Activated CD4-positive, alpha-beta memory T cell treated with anti-CD3 and anti-CD28 coated beads, Interleukin-2, amount 10 ng/mL, durations not matched to agents 7 days and 5 days (primary cell): Measurements from ENCODE around the gene ZFYVE28. TPM values are rescaled to one million over a fixed set of nuclear protein-coding genes. Genes with fewer than 3 reads are reported as not detected.

Experiments used
- CTCF ChIA-PET: fragments of 350-600 bp; sonication (Branson Sonifier 250); formaldehyde crosslinking; loops from one replicate; lab custom pipeline; 2021; ENCODE audit warnings: antibody characterized with exemption, inconsistent platforms; lab: Charles Lee
- POLR2A ChIA-PET: fragments of 350-600 bp; sonication (Branson Sonifier 250); formaldehyde crosslinking; loops from one replicate; lab custom pipeline; 2021; ENCODE audit warnings: antibody characterized with exemption; lab: Charles Lee
- DNase-seq: peaks from one replicate; pipeline ENCODE4 v3.0.0-alpha.2; 2020
- H3K27ac Mint-ChIP-seq: one replicate; pipeline ENCODE4 v1.8.0; 2021; ENCODE audit warnings: mild to moderate bottlenecking, mixed read lengths
- H3K27me3 Mint-ChIP-seq: one replicate; pipeline ENCODE4 v1.8.0; 2021; ENCODE audit warnings: mixed read lengths
- H3K36me3 Mint-ChIP-seq: one replicate; pipeline ENCODE4 v1.8.0; 2021; ENCODE audit warnings: low read depth, mixed read lengths
- H3K4me1 Mint-ChIP-seq: one replicate; pipeline ENCODE4 v1.8.0; 2021; ENCODE audit warnings: mixed read lengths
- H3K4me3 Mint-ChIP-seq: one replicate; pipeline ENCODE4 v1.8.0; 2021; ENCODE audit warnings: mild to moderate bottlenecking, mixed read lengths
- H3K9me3 Mint-ChIP-seq: one replicate; pipeline ENCODE4 v1.8.0; 2021; ENCODE audit warnings: mixed read lengths
- total RNA-seq, 2 experiments: library from RNA; stranded (reverse); gene quantifications; one replicate each; pipeline ENCODE4 v1.2.3, GENCODE V29; 2021

ZFYVE28 gene
- total RNA-seq, 2 experiments from 2014 or later, result 38.9 to 40.1 TPM

- Mint-ChIP-seq H3K27ac (no peak overlapping the region), H3K4me3 (no peak overlapping the region), H3K9me3 (peaks cover 19% of the 10 kb centered on the region), H3K36me3 (peaks cover 52% of the 10 kb centered on the region), H3K4me1 (peaks cover 1% of the 10 kb centered on the region), H3K27me3 (no peaks in the 10 kb centered on the region)
- ChIA-PET POLR2A (no interaction called here), CTCF (interaction anchor here (1.0 kb wide), 1 partner anchor 153 kb away, joined by 4 read pairs; no protein-coding TSS in a partner anchor)
- no peak for DNase-seq
These were observed 44.9 kb downstream of the ZFYVE28 start for GRCh38 chr4:2373532-2373931.

DNA sequence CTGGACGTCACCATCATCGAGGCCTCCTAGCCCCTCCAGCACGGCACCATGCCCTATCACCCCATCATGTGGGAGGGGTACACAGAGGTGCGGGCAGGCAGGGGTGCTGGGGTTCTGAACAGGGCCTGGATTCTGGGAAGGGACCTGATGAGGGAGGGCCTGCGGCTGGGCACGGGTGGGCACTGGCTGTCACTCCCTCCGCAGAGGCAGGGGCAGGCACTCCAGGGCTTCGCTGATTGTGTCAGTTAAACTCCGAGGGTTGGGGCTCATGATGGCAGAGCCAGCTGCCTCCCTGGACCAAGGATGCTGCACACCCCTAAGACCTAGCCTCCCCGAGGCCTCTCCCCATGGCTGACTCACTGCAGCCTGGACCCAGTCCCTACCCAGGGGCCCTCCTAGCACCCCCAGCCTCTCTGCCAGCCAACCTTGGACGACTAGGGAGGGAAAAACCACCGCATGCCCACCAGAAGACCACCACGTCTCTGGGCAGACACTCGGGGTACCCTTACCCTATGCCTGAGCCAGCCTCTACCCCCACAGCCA, 45.9 kb downstream of the ZFYVE28 start:
- peaks cover 16% of the 10 kb centered on the region for H3K9me3 Mint-ChIP-seq
- no peak overlapping the region for H3K4me3 Mint-ChIP-seq
- DNase-seq, result no peak
- H3K4me1 Mint-ChIP-seq, result no peaks in the 10 kb centered on the region
- POLR2A ChIA-PET, result no interaction called here
- H3K36me3 Mint-ChIP-seq, result peaks cover 46% of the 10 kb centered on the region
- H3K27ac Mint-ChIP-seq, result no peak overlapping the region
- CTCF ChIA-PET, result no interaction called here
- no peaks in the 10 kb centered on the region for H3K27me3 Mint-ChIP-seq

DNA sequence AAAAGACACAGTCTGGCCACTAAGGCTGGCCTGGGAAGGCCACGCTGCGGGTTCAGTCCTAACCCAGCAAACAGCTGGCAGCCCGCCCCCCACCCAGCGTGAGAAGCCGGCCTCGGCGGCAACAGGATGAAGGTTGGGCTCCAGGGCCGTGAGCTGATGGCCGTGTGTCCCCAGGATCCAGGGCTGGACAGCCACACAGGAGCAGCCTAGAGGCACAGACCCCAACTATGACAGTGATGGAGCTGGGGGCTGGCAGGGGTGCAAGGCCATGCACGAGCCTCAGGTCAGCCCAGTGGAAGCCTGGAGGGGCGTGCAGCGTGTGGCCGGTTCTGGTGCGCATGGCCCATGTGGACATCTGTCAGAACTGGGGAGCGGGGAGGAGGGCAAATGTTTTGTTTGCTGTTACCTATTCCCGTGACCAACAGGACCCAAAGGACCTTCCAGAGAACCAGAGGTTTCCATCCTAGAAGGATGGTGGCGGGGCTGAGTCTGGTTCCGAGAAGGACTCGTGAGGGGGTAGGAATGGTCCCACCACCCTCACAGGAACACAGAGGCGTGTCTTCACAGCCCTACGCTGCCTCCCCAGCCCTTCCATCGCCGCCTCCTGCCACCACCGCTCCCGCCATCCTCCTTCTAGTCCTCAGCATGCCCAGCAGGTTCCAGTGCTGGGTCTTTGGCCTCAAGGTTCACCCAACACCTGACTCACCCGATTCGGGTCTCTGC, 46.5 kb downstream of the ZFYVE28 start:
- H3K27me3 Mint-ChIP-seq, result no peaks in the 10 kb centered on the region
- ChIA-PET POLR2A (no interaction called here), CTCF (no interaction called here)
- no peak for DNase-seq
- peaks cover 41% of the 10 kb centered on the region for H3K36me3 Mint-ChIP-seq
- H3K4me3 Mint-ChIP-seq, result no peak overlapping the region
- no peak overlapping the region for H3K27ac Mint-ChIP-seq
- H3K4me1 Mint-ChIP-seq, result no peaks in the 10 kb centered on the region
- peaks cover 12% of the 10 kb centered on the region for H3K9me3 Mint-ChIP-seq

DNA sequence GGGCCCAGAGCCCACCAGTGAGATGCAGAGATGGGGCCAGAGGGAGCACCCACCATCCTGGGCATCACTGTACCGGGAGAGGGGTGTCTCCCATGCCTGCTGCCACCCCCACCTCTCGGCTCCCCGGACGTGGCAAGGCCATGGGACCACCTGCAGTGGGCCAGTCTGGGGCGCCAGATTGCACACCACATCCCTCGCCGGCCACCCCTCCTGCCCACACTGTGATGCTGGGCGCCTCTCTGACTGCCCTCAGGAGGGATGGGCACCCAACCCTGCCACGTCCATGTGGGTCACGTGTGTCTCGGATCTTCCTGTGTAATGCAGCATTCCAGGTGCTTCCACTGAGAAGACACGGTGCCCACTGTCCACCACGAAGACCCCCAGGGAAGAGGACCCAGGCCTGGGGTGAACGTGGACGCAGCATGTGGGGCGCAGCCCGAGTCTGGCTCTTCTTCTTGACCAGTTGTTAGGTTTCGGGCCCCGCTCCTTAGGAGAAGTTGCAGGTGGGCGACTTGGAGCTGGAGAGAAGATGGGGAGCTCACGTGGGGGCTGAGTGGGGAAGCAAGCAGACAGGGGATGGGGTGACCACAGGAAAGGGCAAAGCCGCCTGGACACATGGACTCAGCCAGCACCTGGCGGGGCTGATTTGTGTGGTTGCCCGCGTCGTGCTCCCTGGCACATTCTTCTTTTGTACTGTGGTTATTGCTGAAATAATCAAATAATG, 47.7 kb downstream of the ZFYVE28 start:
- ChIA-PET POLR2A (no interaction called here), CTCF (no interaction called here)
- H3K4me3 Mint-ChIP-seq, result no peak overlapping the region
- H3K9me3 Mint-ChIP-seq, result peaks cover 12% of the 10 kb centered on the region
- H3K36me3 Mint-ChIP-seq, result peaks cover 41% of the 10 kb centered on the region
- H3K4me1 Mint-ChIP-seq, result no peaks in the 10 kb centered on the region
- no peaks in the 10 kb centered on the region for H3K27me3 Mint-ChIP-seq
- DNase-seq, result no peak
- H3K27ac Mint-ChIP-seq, result no peak overlapping the region

DNA sequence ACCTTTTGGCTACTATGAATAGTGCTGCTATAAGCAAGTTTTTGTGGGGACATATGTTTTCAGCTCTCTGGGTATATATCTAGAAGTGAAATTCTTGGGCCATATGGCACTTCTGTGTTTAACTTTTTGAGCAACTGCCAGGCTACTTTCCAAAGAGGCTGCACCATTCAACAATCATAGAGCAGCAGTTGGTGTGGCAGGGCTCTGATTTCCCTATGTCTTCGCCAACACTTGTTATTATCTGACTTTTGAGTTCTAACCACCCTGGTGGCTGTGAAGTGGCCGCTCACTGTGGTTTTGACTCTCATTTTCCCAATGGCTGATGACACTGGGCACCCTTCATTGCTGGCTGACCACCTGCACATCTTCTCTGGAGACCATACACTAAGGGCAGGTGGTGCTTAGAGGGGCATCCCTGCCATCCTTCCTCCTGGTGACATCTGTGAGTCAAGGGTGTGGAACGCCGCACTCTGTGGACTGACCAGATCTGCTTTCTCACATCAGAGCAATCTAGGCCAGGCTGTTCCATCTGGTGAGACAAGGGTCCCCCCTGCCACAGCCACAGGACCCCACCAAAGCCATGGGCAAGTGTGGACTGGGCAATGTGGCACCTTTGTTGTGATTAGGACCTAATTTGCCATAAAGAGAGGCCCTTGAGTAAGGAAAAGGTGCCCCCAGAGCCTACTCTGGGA, 49.6 kb downstream of the ZFYVE28 start:
- H3K27me3 Mint-ChIP-seq, result no peaks in the 10 kb centered on the region
- peaks cover 6% of the 10 kb centered on the region for H3K4me1 Mint-ChIP-seq
- H3K27ac Mint-ChIP-seq, result no peak overlapping the region
- H3K9me3 Mint-ChIP-seq, result peaks cover 7% of the 10 kb centered on the region
- H3K36me3 Mint-ChIP-seq, result peaks cover 28% of the 10 kb centered on the region
- H3K4me3 Mint-ChIP-seq, result no peak overlapping the region
- ChIA-PET POLR2A (no interaction called here), CTCF (no interaction called here)
- no peak for DNase-seq

DNA sequence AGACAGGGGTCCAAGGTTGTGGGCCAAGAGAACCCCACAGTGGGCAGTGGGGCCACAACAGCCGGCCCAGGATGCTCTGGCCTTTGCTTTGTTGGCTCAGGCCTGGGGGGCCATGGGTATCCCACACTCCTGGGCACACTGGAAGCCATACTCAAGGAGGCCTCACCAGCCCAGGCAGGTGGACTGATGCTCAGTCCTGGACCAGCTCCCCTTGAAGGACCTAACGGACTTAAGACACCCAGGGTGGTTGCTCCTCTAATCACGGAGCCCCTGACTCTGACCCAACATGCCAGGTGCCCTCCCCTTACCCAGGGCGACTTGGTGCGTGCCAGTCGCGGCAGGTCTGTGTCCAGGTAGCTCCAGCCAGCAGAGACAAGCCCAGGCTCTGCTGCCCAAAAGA, 50.8 kb downstream of the ZFYVE28 start:
- Mint-ChIP-seq H3K9me3 (peaks cover 6% of the 10 kb centered on the region), H3K27ac (no peak overlapping the region), H3K36me3 (peaks cover 23% of the 10 kb centered on the region), H3K4me3 (no peak overlapping the region), H3K27me3 (no peaks in the 10 kb centered on the region), H3K4me1 (peaks cover 6% of the 10 kb centered on the region)
- CTCF ChIA-PET, result no interaction called here
- DNase-seq, result no peak
- POLR2A ChIA-PET, result interaction anchor here (2.0 kb wide), 1 partner anchor 45 kb away, joined by 11 read pairs; no protein-coding TSS in a partner anchor

- ChIA-PET CTCF (interaction anchor here (0.7 kb wide), 1 partner anchor 147 kb away, joined by 3 read pairs; no protein-coding TSS in a partner anchor), POLR2A (interaction anchor here (0.9 to 2.0 kb wide), 2 partner anchors 35 to 46 kb away, joined by 4 to 11 read pairs; no protein-coding TSS in a partner anchor)
- Mint-ChIP-seq H3K36me3 (peaks cover 22% of the 10 kb centered on the region), H3K4me1 (peaks cover 6% of the 10 kb centered on the region), H3K27ac (no peak overlapping the region), H3K9me3 (peaks cover 6% of the 10 kb centered on the region), H3K4me3 (no peak overlapping the region), H3K27me3 (no peaks in the 10 kb centered on the region)
- DNase-seq, result no peak
These were observed 51.9 kb downstream of the ZFYVE28 start for GRCh38 chr4:2366252-2367192.

GRCh38 chr4:2365913-2366210, 52.6 kb downstream of the ZFYVE28 start:
- Mint-ChIP-seq H3K27ac (no peak overlapping the region), H3K27me3 (no peaks in the 10 kb centered on the region), H3K4me1 (peaks cover 6% of the 10 kb centered on the region), H3K9me3 (peaks cover 6% of the 10 kb centered on the region), H3K36me3 (peaks cover 16% of the 10 kb centered on the region), H3K4me3 (no peak overlapping the region)
- CTCF ChIA-PET, result no interaction called here
- DNase-seq, result no peak
- POLR2A ChIA-PET, result interaction anchor here (2.0 kb wide), 1 partner anchor 47 kb away, joined by 11 read pairs; no protein-coding TSS in a partner anchor

DNA sequence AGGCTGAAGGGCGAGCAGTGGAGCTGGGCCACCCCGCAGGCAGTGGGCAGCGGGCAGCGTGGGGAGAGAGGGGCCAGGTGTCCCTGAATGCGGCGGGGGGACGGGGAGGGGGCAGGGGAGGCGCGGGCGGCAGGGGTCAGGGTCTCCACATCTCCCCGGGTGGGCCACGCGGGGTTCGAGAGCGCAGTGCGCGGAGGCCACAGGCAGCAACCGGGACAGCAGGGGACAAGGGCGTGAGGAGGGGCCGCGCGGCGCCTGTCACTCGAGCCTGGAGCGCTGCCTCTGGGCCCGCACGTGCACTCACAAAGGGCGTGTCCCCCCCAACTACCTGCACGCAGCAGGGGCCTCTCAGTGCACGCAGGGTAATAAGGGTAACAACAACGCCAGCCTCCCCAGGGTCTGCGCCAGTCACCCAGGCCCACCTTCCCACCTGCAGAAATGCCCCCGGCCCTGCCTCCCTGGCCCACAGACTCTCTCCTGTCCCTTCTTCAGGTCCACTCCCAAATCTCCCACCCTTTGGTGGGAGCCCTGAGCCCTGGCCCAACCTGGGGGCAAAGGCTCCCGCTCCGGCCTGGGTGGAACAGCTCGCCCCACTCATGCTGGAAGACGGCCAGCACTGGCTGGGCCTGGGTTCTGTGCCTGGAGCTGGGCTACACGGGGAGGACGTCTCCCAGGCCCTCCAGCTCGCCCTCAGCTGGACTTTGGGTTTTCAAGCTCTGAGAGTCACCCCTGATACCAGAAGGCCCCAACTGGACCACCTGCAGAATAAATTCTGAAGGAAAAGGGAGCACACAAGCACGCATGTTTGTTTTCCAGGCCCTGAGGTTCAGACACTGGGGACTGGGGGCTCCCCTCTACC, 53.2 kb downstream of the ZFYVE28 start:
- H3K9me3 Mint-ChIP-seq, result peaks cover 6% of the 10 kb centered on the region
- CTCF ChIA-PET, result no interaction called here

GRCh38 chr4:2364654-2365053, 53.8 kb downstream of the ZFYVE28 start:
- H3K27ac Mint-ChIP-seq, result no peak overlapping the region
- POLR2A ChIA-PET, result no interaction called here
- CTCF ChIA-PET, result no interaction called here
- H3K4me1 Mint-ChIP-seq, result peaks cover 6% of the 10 kb centered on the region
- peak overlapping the region; percentile 52 for H3K4me3 Mint-ChIP-seq
- peak; percentile 68 for DNase-seq
- H3K9me3 Mint-ChIP-seq, result peaks cover 6% of the 10 kb centered on the region
- H3K36me3 Mint-ChIP-seq, result peaks cover 8% of the 10 kb centered on the region
- no peaks in the 10 kb centered on the region for H3K27me3 Mint-ChIP-seq

More for the DNA sequence above, 53.2 kb downstream of the ZFYVE28 start:
- H3K27me3 Mint-ChIP-seq, result no peaks in the 10 kb centered on the region
- peak overlapping the region; percentile 50 for H3K4me3 Mint-ChIP-seq
- no peak overlapping the region for H3K27ac Mint-ChIP-seq
- peaks cover 12% of the 10 kb centered on the region for H3K36me3 Mint-ChIP-seq
- DNase-seq, result no peak
- POLR2A ChIA-PET, result interaction anchor here (2.0 kb wide), 1 partner anchor 47 kb away, joined by 11 read pairs; no protein-coding TSS in a partner anchor
- peaks cover 6% of the 10 kb centered on the region for H3K4me1 Mint-ChIP-seq

- H3K4me3 Mint-ChIP-seq, result peak overlapping the region; percentile 52
- H3K4me1 Mint-ChIP-seq, result peaks cover 6% of the 10 kb centered on the region
- H3K27ac Mint-ChIP-seq, result no peak overlapping the region
- H3K27me3 Mint-ChIP-seq, result no peaks in the 10 kb centered on the region
- DNase-seq, result no peak
- H3K9me3 Mint-ChIP-seq, result peaks cover 5% of the 10 kb centered on the region
- H3K36me3 Mint-ChIP-seq, result peaks cover 4% of the 10 kb centered on the region
- ChIA-PET POLR2A (interaction anchor here (0.7 kb wide), 1 partner anchor 102 kb away, joined by 3 read pairs; no protein-coding TSS in a partner anchor), CTCF (no interaction called here)
These were observed 54.3 kb downstream of the ZFYVE28 start for GRCh38 chr4:2363951-2364653.
